Measurements from ENCODE around the gene DACH1.
"Not testable (repeated sequence)": the region's sequence is repeated elsewhere in the genome, so short reads cannot be mapped to it uniquely, and the experiment has no call there.

Gene DACH1

GRCh38 chr13:71864986-71865873 lies 1.8 kb downstream of the DACH1 start:
- peak; percentile 1 for DNase-seq

GRCh38 chr13:71864094-71864985 lies 2.7 kb downstream of the DACH1 start:
- peak; percentile 11 for DNase-seq

- no peak for DNase-seq
Observed at GRCh38 chr13:71863254-71863865, 3.6 kb downstream of the DACH1 start.

- DNase-seq, result no peak
Observed at GRCh38 chr13:71862459-71862943, 4.5 kb downstream of the DACH1 start.

- no peak for DNase-seq
Observed at GRCh38 chr13:71861769-71862458, 5.1 kb downstream of the DACH1 start.

- DNase-seq, result no peak
Observed at GRCh38 chr13:71860547-71861138, 6.4 kb downstream of the DACH1 start.

GRCh38 chr13:71858647-71859046 lies 8.4 kb downstream of the DACH1 start:
- DNase-seq, result no peak

GRCh38 chr13:71856548-71857043 lies 10.4 kb downstream of the DACH1 start:
- DNase-seq, result no peak

GRCh38 chr13:71854401-71854800 lies 12.6 kb downstream of the DACH1 start:
- no peak for DNase-seq

GRCh38 chr13:71853725-71854124 lies 13.3 kb downstream of the DACH1 start:
- no peak for DNase-seq

GRCh38 chr13:71852736-71853135 lies 14.3 kb downstream of the DACH1 start:
- DNase-seq, result no peak

- no peak for DNase-seq
Observed at GRCh38 chr13:71851498-71852409, 15.2 kb downstream of the DACH1 start.

- no peak for DNase-seq
Observed at GRCh38 chr13:71842003-71842402, 25.0 kb downstream of the DACH1 start.

GRCh38 chr13:71838842-71839241 lies 28.2 kb downstream of the DACH1 start:
- no peak for DNase-seq

- not testable (repeated sequence) for DNase-seq
Observed at GRCh38 chr13:71837582-71837981, 29.4 kb downstream of the DACH1 start.

- DNase-seq, result no peak
Observed at GRCh38 chr13:71831716-71832115, 35.3 kb downstream of the DACH1 start.

- DNase-seq, result no peak
Observed at GRCh38 chr13:71830736-71831135, 36.3 kb downstream of the DACH1 start.

- DNase-seq, result no peak
Observed at GRCh38 chr13:71830323-71830722, 36.7 kb downstream of the DACH1 start.

GRCh38 chr13:71829547-71829946 lies 37.5 kb downstream of the DACH1 start:
- DNase-seq, result no peak

- no peak for DNase-seq
Observed at GRCh38 chr13:71828564-71828963, 38.4 kb downstream of the DACH1 start.

- DNase-seq, result no peak
Observed at GRCh38 chr13:71828117-71828516, 38.9 kb downstream of the DACH1 start.

Measured in CD4-positive, alpha-beta T cell treated with Interferon gamma for 1 hour (primary cell).